Measurements from ENCODE around the gene ERAL1.

DNA sequence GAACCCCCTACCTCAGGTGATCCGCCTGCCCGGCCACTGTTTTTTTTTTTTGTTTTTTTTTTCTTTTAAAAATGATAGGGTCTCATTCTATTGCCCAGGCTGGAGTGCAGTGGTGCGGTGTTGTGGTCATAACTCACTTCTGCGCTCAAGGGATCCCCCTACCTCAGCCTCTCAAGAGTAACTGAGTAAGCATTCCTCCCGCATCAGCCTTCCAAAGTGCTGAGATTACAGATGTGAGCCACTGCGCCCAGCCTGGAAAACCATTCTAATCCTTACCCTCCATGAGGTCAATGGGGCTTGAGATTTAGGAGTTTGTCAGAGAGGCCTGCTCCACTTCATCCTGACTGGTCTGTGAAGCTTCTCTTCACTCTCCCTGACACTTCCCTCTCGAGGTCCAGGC is 12.5 kb downstream of the ERAL1 start:
- TF ChIP-seq CTCF (IDR thresholded peaks at IDR 0.05) (no peak), EP300 (IDR thresholded peaks at IDR 0.05; ENCODE audit: low read depth) (no peak)

Measured in transverse colon (tissue), 3 donors.